Neural progenitor cell (in vitro differentiated cells): ENCODE measurements around the gene ZDBF2. TPM values are rescaled to one million over a fixed set of nuclear protein-coding genes. Genes with fewer than 3 reads are reported as not detected.
"Not testable (repeated sequence)": the region's sequence is repeated elsewhere in the genome, so short reads cannot be mapped to it uniquely, and the experiment has no call there.

Experiments used
- DNase-seq: peaks from one replicate; pipeline ENCODE4 v3.0.0-alpha.2; 2016; ENCODE audit warnings: low spot score
- H2AFZ ChIP-seq: fragments of 200-600 bp; sonication (generic); replicated peaks from 2 replicates; pipeline ENCODE4 v1.6.1; 2016; ENCODE audit warnings: antibody characterized with exemption
- H3F3A ChIP-seq: fragments of 200-600 bp; sonication (generic); 2 replicates; pipeline ENCODE4 v1.6.1; 2016; ENCODE audit warnings: antibody characterized with exemption, low read depth
- H3K27ac ChIP-seq: fragments of 200-600 bp; sonication (generic); 2 replicates; pipeline ENCODE4 v1.5.1; 2016; ENCODE audit warnings: mild to moderate bottlenecking
- H3K27me3 ChIP-seq: fragments of 200-600 bp; sonication (generic); 2 replicates; pipeline ENCODE4 v1.6.1; 2016; ENCODE audit warnings: mild to moderate bottlenecking, moderate library complexity
- H3K36me3 ChIP-seq: fragments of 200-600 bp; sonication (generic); 2 replicates; pipeline ENCODE4 v1.5.1; 2016
- H3K4me1 ChIP-seq: fragments of 200-600 bp; sonication (generic); 2 replicates; pipeline ENCODE4 v1.6.1; 2016; ENCODE audit warnings: mixed run types
- H3K4me2 ChIP-seq: fragments of 200-600 bp; sonication (generic); 2 replicates; pipeline ENCODE4 v1.6.1; 2016
- H3K4me3 ChIP-seq: fragments of 200-600 bp; sonication (generic); 2 replicates; pipeline ENCODE4 v1.5.1; 2016
- H3K79me2 ChIP-seq: fragments of 200-600 bp; sonication (generic); 2 replicates; pipeline ENCODE4 v1.6.1; 2016; ENCODE audit warnings: low read depth
- H3K9ac ChIP-seq: fragments of 200-600 bp; sonication (generic); 2 replicates; pipeline ENCODE4 v1.6.1; 2016
- H3K9me3 ChIP-seq: fragments of 200-600 bp; sonication (generic); 2 replicates; pipeline ENCODE4 v1.5.1; 2016; ENCODE audit warnings: low read depth
- H4K20me1 ChIP-seq: fragments of 200-600 bp; sonication (generic); 2 replicates; pipeline ENCODE4 v1.6.1; 2016; ENCODE audit warnings: low read depth
- H3K27ac Mint-ChIP-seq: 3 replicates; pipeline ENCODE4 v1.8.0; 2021; ENCODE audit warnings: mixed read lengths
- H3K27me3 Mint-ChIP-seq: 2 replicates; pipeline ENCODE4 v1.8.0; 2022; ENCODE audit warnings: low read depth, mild to moderate bottlenecking, inconsistent platforms, moderate library complexity, mixed read lengths; ENCODE audit not compliant: insufficient read depth
- H3K36me3 Mint-ChIP-seq: 3 replicates; pipeline ENCODE4 v1.8.0; 2021; ENCODE audit warnings: mixed read lengths
- H3K4me1 Mint-ChIP-seq: 3 replicates; pipeline ENCODE4 v1.8.0; 2021; ENCODE audit warnings: mixed read lengths
- H3K4me3 Mint-ChIP-seq: 3 replicates; pipeline ENCODE4 v1.8.0; 2021; ENCODE audit warnings: mild to moderate bottlenecking, moderate library complexity, mixed read lengths
- H3K9me3 Mint-ChIP-seq: 3 replicates; pipeline ENCODE4 v1.8.0; 2020; ENCODE audit warnings: mixed read lengths
- EZH2 ChIP-seq: fragments of 200-600 bp; sonication (generic); IDR thresholded peaks from 2 replicates; pipeline ENCODE4 v1.6.1; 2017; ENCODE audit warnings: antibody characterized with exemption, mild to moderate bottlenecking, moderate library complexity
- EZH2phosphoT487 ChIP-seq: fragments of 200-600 bp; sonication (generic); IDR thresholded peaks from 2 replicates; pipeline ENCODE4 v1.6.1; 2017; ENCODE audit warnings: antibody characterized with exemption
- total RNA-seq: library from RNA; depleted of rRNA; stranded (reverse); fragments of >200 nt; gene quantifications from 2 replicates; pipeline ENCODE4 v1.2.3, GENCODE V29; 2015; ENCODE audit warnings: low replicate concordance
- TF ChIP-seq, protein P1 (sequence below): fragments of 200-600 bp; sonication (generic); IDR thresholded peaks from 2 replicates; pipeline ENCODE4 v1.5.1; 2017; ENCODE audit warnings: antibody characterized with exemption, mild to moderate bottlenecking

ZDBF2 gene
- total RNA-seq, 1 donor from 2014 or later, result 83.6 TPM

DNA sequence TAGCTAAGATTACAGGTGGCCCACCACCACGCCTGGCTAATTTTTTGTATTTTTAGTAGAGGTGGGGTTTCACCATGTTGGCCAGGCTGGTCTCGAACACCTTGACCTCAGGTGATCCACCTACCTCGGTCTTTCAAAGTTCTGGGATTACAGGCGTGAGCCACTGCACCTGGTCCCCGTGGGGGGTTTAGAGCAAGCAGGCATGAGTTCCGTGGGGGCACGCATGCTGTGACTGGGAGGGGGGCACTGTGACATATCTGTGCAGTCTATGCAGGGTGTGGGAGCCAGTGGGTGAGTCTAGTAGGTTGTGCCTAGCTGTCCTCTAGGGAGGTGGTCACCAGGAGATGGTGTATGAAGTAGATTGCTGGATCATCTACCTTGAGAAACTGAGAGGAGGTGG lies 16.6 kb upstream of the ZDBF2 start:
- Histone ChIP-seq H3K27ac (no peak overlapping the region), H3K9me3 (no peaks in the 10 kb centered on the region), H4K20me1 (no peaks in the 10 kb centered on the region), H3F3A (peaks cover 55% of the 10 kb centered on the region), H3K27me3 (peaks cover 100% of the 10 kb centered on the region), H3K9ac (no peak overlapping the region), H3K36me3 (no peaks in the 10 kb centered on the region), H2AFZ (no peak overlapping the region), H3K79me2 (no peaks in the 10 kb centered on the region), H3K4me1 (peaks cover 30% of the 10 kb centered on the region), H3K4me3 (no peak overlapping the region), H3K4me2 (no peak overlapping the region)
- Mint-ChIP-seq H3K27ac (no peak overlapping the region), H3K4me3 (no peak overlapping the region), H3K4me1 (peaks cover 20% of the 10 kb centered on the region), H3K27me3 (peaks cover 3% of the 10 kb centered on the region), H3K9me3 (peaks cover 16% of the 10 kb centered on the region), H3K36me3 (no peaks in the 10 kb centered on the region)
- DNase-seq, result no peak
- TF ChIP-seq EZH2 (peak; percentile 45), EZH2phosphoT487 (peak; percentile 9)
- TF ChIP-seq, protein P1, sequence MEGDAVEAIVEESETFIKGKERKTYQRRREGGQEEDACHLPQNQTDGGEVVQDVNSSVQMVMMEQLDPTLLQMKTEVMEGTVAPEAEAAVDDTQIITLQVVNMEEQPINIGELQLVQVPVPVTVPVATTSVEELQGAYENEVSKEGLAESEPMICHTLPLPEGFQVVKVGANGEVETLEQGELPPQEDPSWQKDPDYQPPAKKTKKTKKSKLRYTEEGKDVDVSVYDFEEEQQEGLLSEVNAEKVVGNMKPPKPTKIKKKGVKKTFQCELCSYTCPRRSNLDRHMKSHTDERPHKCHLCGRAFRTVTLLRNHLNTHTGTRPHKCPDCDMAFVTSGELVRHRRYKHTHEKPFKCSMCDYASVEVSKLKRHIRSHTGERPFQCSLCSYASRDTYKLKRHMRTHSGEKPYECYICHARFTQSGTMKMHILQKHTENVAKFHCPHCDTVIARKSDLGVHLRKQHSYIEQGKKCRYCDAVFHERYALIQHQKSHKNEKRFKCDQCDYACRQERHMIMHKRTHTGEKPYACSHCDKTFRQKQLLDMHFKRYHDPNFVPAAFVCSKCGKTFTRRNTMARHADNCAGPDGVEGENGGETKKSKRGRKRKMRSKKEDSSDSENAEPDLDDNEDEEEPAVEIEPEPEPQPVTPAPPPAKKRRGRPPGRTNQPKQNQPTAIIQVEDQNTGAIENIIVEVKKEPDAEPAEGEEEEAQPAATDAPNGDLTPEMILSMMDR, result no peak

DNA sequence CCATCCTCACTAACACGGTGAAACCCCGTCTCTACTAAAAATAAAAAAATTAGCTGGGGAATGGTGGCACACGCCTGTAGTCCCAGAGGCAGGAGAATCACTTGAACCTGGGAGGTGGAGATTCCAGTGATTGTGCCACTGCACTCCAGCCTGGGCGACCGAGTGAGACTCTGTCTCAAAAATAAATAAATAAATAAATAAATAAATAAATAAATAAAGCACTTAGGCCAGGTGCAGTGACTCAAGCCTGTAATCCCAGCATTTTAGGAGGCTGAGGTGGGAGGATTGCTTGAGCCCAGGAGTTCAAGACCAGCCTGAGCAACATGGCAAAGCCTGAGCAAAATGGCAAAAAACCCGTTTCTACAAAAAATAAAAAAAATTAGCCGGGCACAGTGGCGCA lies 15.8 kb upstream of the ZDBF2 start:
- not testable (repeated sequence) for H3K27me3 Mint-ChIP-seq, H3K4me2 ChIP-seq, DNase-seq, H3K36me3 Mint-ChIP-seq, H3K4me3 ChIP-seq, H3K27ac Mint-ChIP-seq, H3K27ac ChIP-seq, H2AFZ ChIP-seq, H3K9me3 ChIP-seq, H3K36me3 ChIP-seq, H3K79me2 ChIP-seq, H3K4me3 Mint-ChIP-seq, H4K20me1 ChIP-seq, H3K9ac ChIP-seq
- peaks cover 20% of the 10 kb centered on the region for H3K4me1 Mint-ChIP-seq
- Histone ChIP-seq H3K4me1 (peaks cover 30% of the 10 kb centered on the region), H3F3A (peaks cover 61% of the 10 kb centered on the region), H3K27me3 (peaks cover 100% of the 10 kb centered on the region)
- peaks cover 12% of the 10 kb centered on the region for H3K9me3 Mint-ChIP-seq

DNA sequence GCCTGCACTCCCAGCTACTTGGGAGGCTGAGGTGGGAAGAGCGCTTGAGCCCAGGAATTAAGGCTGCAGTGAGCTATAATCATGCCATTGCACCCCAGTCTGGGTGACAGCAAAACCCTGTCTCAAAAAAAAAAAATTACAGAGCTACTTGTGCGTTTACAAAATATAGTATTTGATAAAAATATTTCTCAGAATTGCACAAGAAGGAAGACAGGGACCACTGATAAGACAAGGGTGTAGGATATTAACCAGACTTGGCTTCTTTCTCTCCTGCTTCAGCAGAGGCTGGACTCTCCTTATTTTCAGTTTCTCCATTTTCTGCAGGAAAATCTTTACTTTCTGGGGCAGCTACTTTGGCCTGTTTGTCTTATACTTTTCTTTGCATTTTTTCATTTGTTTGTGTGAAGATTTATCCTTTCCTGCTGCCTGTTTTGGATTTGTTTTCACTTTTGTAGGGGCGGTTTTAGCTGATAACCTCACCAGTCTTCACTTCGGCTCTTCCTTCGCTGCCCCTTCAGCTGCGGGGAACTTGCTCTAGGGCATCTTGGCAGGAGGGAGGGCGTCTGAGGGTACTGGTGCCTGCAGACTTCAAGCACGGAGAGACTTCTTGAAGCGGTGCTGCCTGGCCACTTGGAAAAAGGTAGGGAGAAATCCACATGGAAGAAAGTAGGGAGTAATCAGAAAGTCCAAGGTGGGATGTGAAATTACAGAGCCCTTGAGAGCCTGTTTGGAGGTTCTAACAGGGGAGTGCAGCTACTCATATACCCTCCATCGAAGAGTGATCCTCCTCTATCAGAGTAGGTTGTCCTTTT lies 14.9 kb upstream of the ZDBF2 start:
- H3K9ac ChIP-seq, result no peak overlapping the region
- no peak overlapping the region for H3K4me3 ChIP-seq
- no peaks in the 10 kb centered on the region for H4K20me1 ChIP-seq
- H3F3A ChIP-seq, result peaks cover 61% of the 10 kb centered on the region
- Mint-ChIP-seq H3K4me3 (no peak overlapping the region), H3K4me1 (peaks cover 20% of the 10 kb centered on the region), H3K9me3 (peaks cover 6% of the 10 kb centered on the region), H3K27ac (no peak overlapping the region), H3K36me3 (no peaks in the 10 kb centered on the region), H3K27me3 (peaks cover 3% of the 10 kb centered on the region)
- H3K4me1 ChIP-seq, result peaks cover 30% of the 10 kb centered on the region
- no peak for DNase-seq
- H3K4me2 ChIP-seq, result no peak overlapping the region
- H3K27ac ChIP-seq, result no peak overlapping the region
- H3K79me2 ChIP-seq, result no peaks in the 10 kb centered on the region
- no peak for TF ChIP-seq EZH2
- TF ChIP-seq, protein P1, result no peak
- no peak for TF ChIP-seq EZH2phosphoT487
- H3K27me3 ChIP-seq, result peaks cover 100% of the 10 kb centered on the region
- H3K9me3 ChIP-seq, result no peaks in the 10 kb centered on the region
- no peaks in the 10 kb centered on the region for H3K36me3 ChIP-seq
- peak overlapping the region; percentile 10 for H2AFZ ChIP-seq
